Thoracic aorta (tissue), 2 donors: ENCODE measurements around the gene IWS1. TPM values are rescaled to one million over a fixed set of nuclear protein-coding genes. Genes with fewer than 3 reads are reported as not detected.

Experiments used
- ATAC-seq: fragments of 150-250 bp; one replicate; pipeline ENCODE4 v1.8.0; 2017; ENCODE audit warnings: low read depth; ENCODE audit not compliant: insufficient number of reproducible peaks, low FRiP score
- DNase-seq: peaks from one replicate; pipeline ENCODE4 v3.0.0-alpha.2; 2020; ENCODE audit warnings: low spot score
- H3K27ac ChIP-seq, 2 donors: fragments of 200-600 bp; sonication (generic); 1 replicate in 1 of 2; 2 replicates in 1 of 2; pipeline ENCODE4 v1.5.1; 2016; ENCODE audit warnings: mild to moderate bottlenecking in 2 of 2, moderate library complexity in 2 of 2
- H3K27me3 ChIP-seq: fragments of 200-600 bp; sonication (generic); replicated peaks from 2 replicates; pipeline ENCODE4 v1.6.0; 2016; ENCODE audit warnings: mild to moderate bottlenecking; ENCODE audit not compliant: insufficient read depth
- H3K36me3 ChIP-seq: fragments of 200-600 bp; sonication (generic); one replicate; pipeline ENCODE4 v1.5.1; 2016
- H3K4me1 ChIP-seq, 2 donors: fragments of 200-600 bp; sonication (generic); 1 replicate in 1 of 2; 2 replicates in 1 of 2; pipeline versions ENCODE4 v1.5.1 to v1.6.0; 2016; ENCODE audit warnings: low read depth in 2 of 2, mild to moderate bottlenecking in 1 of 2; ENCODE audit not compliant: control insufficient read depth in 1 of 2
- H3K4me3 ChIP-seq: fragments of 200-600 bp; sonication (generic); 2 replicates; pipeline ENCODE4 v1.5.1; 2016; ENCODE audit warnings: mild to moderate bottlenecking
- H3K9me3 ChIP-seq: fragments of 200-600 bp; sonication (generic); 2 replicates; pipeline ENCODE4 v1.5.1; 2016
- total RNA-seq, 2 donors: library from RNA; depleted of rRNA; stranded (reverse); fragments of >200 nt; gene quantifications; one replicate each; pipeline versions ENCODE4 v1.1.0 to v1.2.3, GENCODE V29; 2016
- TF ChIP-seq, protein P1 (sequence below): fragments of 200-600 bp; sonication (generic); IDR thresholded peaks from one replicate; pipeline ENCODE4 v1.5.1; 2019; ENCODE audit warnings: antibody characterized with exemption

The IWS1 gene
- total RNA-seq, 2 donors from 2014 or later, result 43.2 to 54.0 TPM

DNA sequence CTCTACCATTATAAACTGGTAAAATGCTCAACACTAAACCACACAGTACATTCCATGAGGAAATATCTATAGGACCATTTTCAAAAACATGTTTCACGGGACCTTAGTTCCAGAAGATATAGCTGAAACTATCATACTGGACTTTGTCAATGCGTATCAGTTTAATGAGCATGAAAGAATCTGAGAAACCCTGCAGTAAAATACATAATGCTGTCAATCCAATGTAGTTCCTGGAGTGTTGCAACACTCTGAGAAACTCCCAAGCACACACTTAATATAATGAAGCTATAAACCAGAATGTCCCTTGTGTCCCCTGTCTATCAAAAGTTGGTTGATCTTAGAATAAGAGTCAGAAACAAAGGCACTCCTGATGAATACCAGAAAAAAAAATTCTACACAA is 16.2 kb downstream of the IWS1 start:
- ATAC-seq (no peak), DNase-seq (no peak)
- H3K4me3 ChIP-seq, result no peak overlapping the region
- no peaks in the 10 kb centered on the region for H3K27me3 ChIP-seq
- peaks cover 18 to 43% of the 10 kb centered on the region in 2 donors for H3K4me1 ChIP-seq
- H3K9me3 ChIP-seq, result no peaks in the 10 kb centered on the region
- H3K36me3 ChIP-seq, result peaks cover 4% of the 10 kb centered on the region
- H3K27ac ChIP-seq, result no peak overlapping the region
- TF ChIP-seq, protein P1, sequence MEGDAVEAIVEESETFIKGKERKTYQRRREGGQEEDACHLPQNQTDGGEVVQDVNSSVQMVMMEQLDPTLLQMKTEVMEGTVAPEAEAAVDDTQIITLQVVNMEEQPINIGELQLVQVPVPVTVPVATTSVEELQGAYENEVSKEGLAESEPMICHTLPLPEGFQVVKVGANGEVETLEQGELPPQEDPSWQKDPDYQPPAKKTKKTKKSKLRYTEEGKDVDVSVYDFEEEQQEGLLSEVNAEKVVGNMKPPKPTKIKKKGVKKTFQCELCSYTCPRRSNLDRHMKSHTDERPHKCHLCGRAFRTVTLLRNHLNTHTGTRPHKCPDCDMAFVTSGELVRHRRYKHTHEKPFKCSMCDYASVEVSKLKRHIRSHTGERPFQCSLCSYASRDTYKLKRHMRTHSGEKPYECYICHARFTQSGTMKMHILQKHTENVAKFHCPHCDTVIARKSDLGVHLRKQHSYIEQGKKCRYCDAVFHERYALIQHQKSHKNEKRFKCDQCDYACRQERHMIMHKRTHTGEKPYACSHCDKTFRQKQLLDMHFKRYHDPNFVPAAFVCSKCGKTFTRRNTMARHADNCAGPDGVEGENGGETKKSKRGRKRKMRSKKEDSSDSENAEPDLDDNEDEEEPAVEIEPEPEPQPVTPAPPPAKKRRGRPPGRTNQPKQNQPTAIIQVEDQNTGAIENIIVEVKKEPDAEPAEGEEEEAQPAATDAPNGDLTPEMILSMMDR, result no peak

DNA sequence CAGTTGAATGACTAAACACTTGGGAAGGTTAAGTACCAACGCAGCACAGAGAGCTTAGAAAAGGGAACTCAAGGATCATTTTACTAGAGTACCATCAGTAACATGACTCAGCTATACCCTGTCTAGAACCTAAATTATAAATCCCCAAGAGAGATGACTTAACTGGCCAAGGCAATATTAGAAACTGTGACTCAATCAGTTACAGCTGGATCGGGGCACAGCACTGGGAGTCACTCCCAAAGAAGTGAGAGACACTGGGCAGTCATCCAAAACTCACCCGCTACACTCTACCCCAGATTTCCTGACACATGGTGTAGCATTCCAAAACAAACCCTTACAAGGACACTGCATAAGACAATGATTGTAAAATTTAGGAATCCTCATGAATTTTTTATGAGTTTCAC is 17.7 kb downstream of the IWS1 start:
- peak; percentile 82 for DNase-seq
- H3K4me3 ChIP-seq, result no peak overlapping the region
- peaks cover 10% of the 10 kb centered on the region for H3K36me3 ChIP-seq
- H3K4me1 ChIP-seq, result peaks cover 18 to 38% of the 10 kb centered on the region in 2 donors
- no peaks in the 10 kb centered on the region for H3K9me3 ChIP-seq
- ATAC-seq, result peak; percentile 98
- TF ChIP-seq, protein P1, result no peak
- H3K27me3 ChIP-seq, result no peaks in the 10 kb centered on the region
- H3K27ac ChIP-seq, result peak overlapping the region; percentile 55 to 64

DNA sequence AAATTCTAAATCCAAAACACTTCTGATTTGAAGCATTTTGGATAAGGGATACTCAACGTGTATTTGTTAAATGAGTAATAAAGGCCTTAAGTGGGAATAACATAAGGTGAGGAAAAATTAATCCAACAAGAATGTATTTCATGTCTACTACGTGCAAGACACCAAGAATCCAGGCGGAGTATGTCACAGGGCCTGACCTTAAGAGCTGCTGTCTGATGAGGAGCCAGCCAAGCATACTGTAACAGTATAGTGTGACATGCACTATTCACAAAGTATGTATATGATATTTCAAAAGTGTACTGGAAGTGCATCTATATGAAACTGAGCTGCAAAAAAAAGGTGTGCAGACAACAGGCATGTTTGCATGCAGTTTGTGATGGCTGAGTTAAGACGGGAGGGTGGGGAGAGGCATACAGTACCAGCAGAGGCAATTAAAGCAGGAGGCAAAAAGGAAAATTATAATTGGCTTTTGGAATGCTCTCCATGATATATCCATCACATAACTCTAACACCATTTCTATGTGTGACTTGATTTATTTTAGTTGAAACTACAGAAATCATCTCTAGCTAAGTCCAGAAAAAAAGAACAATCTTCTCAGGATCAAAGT is 18.2 kb downstream of the IWS1 start:
- Histone ChIP-seq H3K4me1 (peaks cover 18 to 35% of the 10 kb centered on the region in 2 donors), H3K36me3 (peaks cover 12% of the 10 kb centered on the region), H3K27me3 (no peaks in the 10 kb centered on the region), H3K4me3 (peak overlapping the region; percentile 17), H3K27ac (peak overlapping the region; percentile 36 to 64), H3K9me3 (no peaks in the 10 kb centered on the region)
- ATAC-seq (no peak), DNase-seq (no peak)
- TF ChIP-seq, protein P1, result no peak

DNA sequence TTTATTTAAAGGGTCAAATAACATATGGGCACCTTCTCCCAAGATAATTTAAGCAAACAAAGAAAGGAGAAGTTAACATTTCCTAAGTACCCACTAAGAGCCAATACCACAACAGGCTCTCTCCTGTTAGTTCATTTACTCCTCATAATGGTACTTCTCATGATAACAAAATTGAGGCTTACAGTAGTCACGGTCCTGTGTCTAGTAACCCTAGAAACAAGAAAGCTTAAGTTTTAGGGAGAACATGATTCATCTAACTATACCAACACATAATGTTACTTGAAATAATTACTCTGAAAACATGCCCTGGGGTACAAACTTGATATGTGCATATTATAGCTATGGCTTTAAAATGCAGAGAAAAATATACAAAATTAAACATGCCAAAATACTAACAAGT is 19.8 kb downstream of the IWS1 start:
- H3K9me3 ChIP-seq, result no peaks in the 10 kb centered on the region
- H3K36me3 ChIP-seq, result peaks cover 22% of the 10 kb centered on the region
- no peaks in the 10 kb centered on the region for H3K27me3 ChIP-seq
- TF ChIP-seq, protein P1, result no peak
- no peak overlapping the region for H3K4me3 ChIP-seq
- H3K27ac ChIP-seq, result no peak overlapping the region
- ATAC-seq (no peak), DNase-seq (no peak)
- peaks cover 18 to 27% of the 10 kb centered on the region in 2 donors for H3K4me1 ChIP-seq

DNA sequence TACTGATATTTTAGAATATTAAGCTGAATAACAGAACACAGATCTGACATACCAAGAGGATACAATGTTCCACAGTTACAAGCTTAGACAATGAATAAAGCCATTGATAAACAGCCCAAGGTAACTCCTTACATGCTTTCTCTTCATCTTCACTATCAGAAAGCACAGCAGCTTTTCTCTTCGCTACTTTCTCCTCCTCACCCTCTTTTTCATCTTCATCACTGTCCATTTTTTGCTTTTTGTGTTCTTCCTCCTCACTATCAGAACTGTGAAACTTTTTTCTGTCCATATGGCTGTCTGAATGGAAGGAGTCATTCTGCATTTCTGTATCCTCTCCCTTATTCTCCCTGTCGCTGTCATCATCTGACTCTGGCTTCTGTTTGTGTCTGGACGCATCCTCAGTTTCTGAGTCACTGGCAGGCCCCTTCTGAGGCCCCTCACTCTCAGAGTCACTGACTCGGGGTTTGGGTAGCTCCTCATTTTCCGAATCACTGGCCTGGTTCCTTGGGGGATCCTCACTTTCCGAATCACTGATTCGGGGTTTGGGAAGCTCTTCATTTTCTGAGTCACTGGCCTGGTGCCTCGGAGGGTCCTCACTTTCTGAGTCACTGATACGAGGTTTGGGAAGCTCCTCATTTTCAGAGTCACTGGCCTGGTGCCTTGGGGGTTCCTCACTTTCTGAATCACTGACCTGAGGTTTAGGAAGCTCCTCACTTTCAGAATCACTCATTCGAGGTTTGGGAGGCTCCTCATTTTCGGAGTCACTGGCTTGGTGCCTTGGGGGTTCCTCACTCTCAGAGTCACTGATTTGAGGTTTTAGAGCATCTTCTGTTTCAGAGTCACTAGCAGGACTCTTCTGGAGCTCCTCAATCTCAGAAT is 21.5 kb downstream of the IWS1 start:
- Histone ChIP-seq H3K9me3 (no peaks in the 10 kb centered on the region), H3K27ac (no peak overlapping the region), H3K36me3 (peaks cover 23% of the 10 kb centered on the region), H3K4me1 (peaks cover 18 to 24% of the 10 kb centered on the region in 2 donors), H3K27me3 (no peaks in the 10 kb centered on the region), H3K4me3 (no peak overlapping the region)
- ATAC-seq (no peak), DNase-seq (no peak)
- TF ChIP-seq, protein P1, result no peak
